NCI-H146 (cell line): ENCODE measurements around the gene BMPR1A.
A peak's percentile ranks its signal among the peaks of the same experiment; 100 is the strongest.
"Not testable (repeated sequence)": the region's sequence is repeated elsewhere in the genome, so short reads cannot be mapped to it uniquely, and the experiment has no call there.

ENCODE experiments used
- DNase-seq: peaks from one replicate; lab custom pipeline; 2025; lab: John Stamatoyannopoulos, UW

The BMPR1A gene

GRCh38 chr10:86941991-86942421 lies 185.6 kb downstream of the BMPR1A start:
- DNase-seq, result no peak

- DNase-seq, result no peak
Observed at GRCh38 chr10:86942441-86943315, 186.3 kb downstream of the BMPR1A start.

GRCh38 chr10:86943316-86944030 lies 187.1 kb downstream of the BMPR1A start:
- DNase-seq, result no peak

- no peak for DNase-seq
Observed at GRCh38 chr10:86944031-86944419, 187.6 kb downstream of the BMPR1A start.

- DNase-seq, result no peak
Observed at GRCh38 chr10:86944471-86944870, 188.1 kb downstream of the BMPR1A start.

- no peak for DNase-seq
Observed at GRCh38 chr10:86944907-86945306, 188.5 kb downstream of the BMPR1A start.

GRCh38 chr10:86945361-86946212 lies 189.2 kb downstream of the BMPR1A start:
- peak; percentile 63 for DNase-seq

GRCh38 chr10:86946213-86947155 lies 190.1 kb downstream of the BMPR1A start:
- DNase-seq, result peak; percentile 26

GRCh38 chr10:86947806-86948205 lies 191.4 kb downstream of the BMPR1A start:
- not testable (repeated sequence) for DNase-seq

- DNase-seq, result no peak
Observed at GRCh38 chr10:86950349-86950748, 193.9 kb downstream of the BMPR1A start.

GRCh38 chr10:86951184-86951761 lies 194.9 kb downstream of the BMPR1A start:
- no peak for DNase-seq

GRCh38 chr10:86952106-86952505 lies 195.7 kb downstream of the BMPR1A start:
- DNase-seq, result no peak

- DNase-seq, result not testable (repeated sequence)
Observed at GRCh38 chr10:86952697-86953096, 196.3 kb downstream of the BMPR1A start.

GRCh38 chr10:86953747-86954680 lies 197.6 kb downstream of the BMPR1A start:
- no peak for DNase-seq

GRCh38 chr10:86954681-86955500 lies 198.5 kb downstream of the BMPR1A start:
- DNase-seq, result no peak

GRCh38 chr10:86955501-86956194 lies 199.2 kb downstream of the BMPR1A start:
- DNase-seq, result no peak

GRCh38 chr10:86956195-86956847 lies 199.9 kb downstream of the BMPR1A start:
- DNase-seq, result no peak
